ENCODE results near the gene PTTG1IP2.

GRCh38 chr7:90461219-90461618, 8.2 kb upstream of the PTTG1IP2 start:
- TF ChIP-seq CTCF (IDR thresholded peaks at IDR 0.05 in 2 of 3, conservative IDR thresholded peaks at IDR 0.05 in 1 of 3; ENCODE audit: borderline replicate concordance in 1 of 3, insufficient read depth in 1 of 3, low read depth in 2 of 3, low read length in 2 of 3) (no peak), POLR2A (IDR thresholded peaks at IDR 0.05; ENCODE audit: borderline replicate concordance, extremely low read depth, insufficient read depth, insufficient read length) (no peak), EZH2 (IDR thresholded peaks at IDR 0.05) (no peak), ATF3 (IDR thresholded peaks at IDR 0.05) (no peak), EZH2phosphoT487 (IDR thresholded peaks at IDR 0.05; ENCODE audit: borderline replicate concordance) (no peak), RAD21 (IDR thresholded peaks at IDR 0.05; ENCODE audit: low read depth) (no peak), ZNF274 (IDR thresholded peaks at IDR 0.05; ENCODE audit: low read depth, low read length) (no peak), SIN3A (IDR thresholded peaks at IDR 0.05; ENCODE audit: low read depth) (no peak), SRF (IDR thresholded peaks at IDR 0.05; ENCODE audit: low read depth) (no peak)

Measured in HCT116 (cell line).